Measurements from ENCODE around the gene NTN5.

Gene NTN5

GRCh38 chr19:48613852-48614435, 58.9 kb downstream of the NTN5 start:
- TF ChIP-seq CTCF (IDR thresholded peaks at IDR 0.05): no peak

- TF ChIP-seq CTCF (IDR thresholded peaks at IDR 0.05): no peak
Measured at GRCh38 chr19:48613024-48613851, 59.6 kb downstream of the NTN5 start.

- no peak for TF ChIP-seq CTCF (IDR thresholded peaks at IDR 0.05)
Measured at GRCh38 chr19:48611872-48612271, 60.9 kb downstream of the NTN5 start.
